Activated CD4-positive, alpha-beta T cell treated with anti-CD3 and anti-CD28 coated beads for 1 hour (primary cell): Measurements from ENCODE around the gene ARID4B.
"Not testable (repeated sequence)": the region's sequence is repeated elsewhere in the genome, so short reads cannot be mapped to it uniquely, and the experiment has no call there.

Experiments used
- DNase-seq: peaks from one replicate; pipeline ENCODE4 v3.0.0-alpha.2; 2020

The ARID4B gene

GRCh38 chr1:235159284-235159683, 168.7 kb downstream of the ARID4B start:
- DNase-seq: not testable (repeated sequence)

GRCh38 chr1:235158680-235159079, 169.3 kb downstream of the ARID4B start:
- no peak for DNase-seq

- DNase-seq: no peak
These were observed 170.8 kb downstream of the ARID4B start for GRCh38 chr1:235157150-235157549.

GRCh38 chr1:235156740-235157139, 171.2 kb downstream of the ARID4B start:
- no peak for DNase-seq

- no peak for DNase-seq
These were observed 171.7 kb downstream of the ARID4B start for GRCh38 chr1:235156265-235156664.

GRCh38 chr1:235152235-235152634, 175.7 kb downstream of the ARID4B start:
- DNase-seq: no peak

- DNase-seq: no peak
These were observed 176.9 kb downstream of the ARID4B start for GRCh38 chr1:235151033-235151432.

- DNase-seq: no peak
These were observed 178.2 kb downstream of the ARID4B start for GRCh38 chr1:235149824-235150223.

GRCh38 chr1:235147269-235147668, 180.7 kb downstream of the ARID4B start:
- DNase-seq: no peak

- DNase-seq: no peak
These were observed 182.3 kb downstream of the ARID4B start for GRCh38 chr1:235145639-235146038.

GRCh38 chr1:235142991-235143390, 185.0 kb downstream of the ARID4B start:
- no peak for DNase-seq

GRCh38 chr1:235139315-235139714, 188.7 kb downstream of the ARID4B start:
- no peak for DNase-seq

GRCh38 chr1:235138821-235139220, 189.2 kb downstream of the ARID4B start:
- DNase-seq: no peak

- DNase-seq: no peak
These were observed 191.9 kb downstream of the ARID4B start for GRCh38 chr1:235136111-235136510.

- no peak for DNase-seq
These were observed 193.8 kb downstream of the ARID4B start for GRCh38 chr1:235134171-235134570.

GRCh38 chr1:235133086-235133485, 194.9 kb downstream of the ARID4B start:
- no peak for DNase-seq

- DNase-seq: no peak
These were observed 196.0 kb downstream of the ARID4B start for GRCh38 chr1:235131961-235132360.

- DNase-seq: no peak
These were observed 197.2 kb downstream of the ARID4B start for GRCh38 chr1:235130766-235131270.

- no peak for DNase-seq
These were observed 198.0 kb downstream of the ARID4B start for GRCh38 chr1:235129774-235130570.

GRCh38 chr1:235128456-235129328, 199.3 kb downstream of the ARID4B start, which contains the start of gene TOMM20:
Gene TOMM20 (minus strand): TSS chr1:235128837. CDS start chr1:235128715, 122 bp downstream.
- DNase-seq: peak; percentile 91

- no peak for DNase-seq
These were observed 200.1 kb downstream of the ARID4B start for GRCh38 chr1:235127732-235128455.

- DNase-seq: no peak
These were observed 200.8 kb downstream of the ARID4B start for GRCh38 chr1:235127203-235127602.

GRCh38 chr1:235124665-235125064, 203.3 kb downstream of the ARID4B start:
- no peak for DNase-seq
